Endothelial cell of umbilical vein (primary cell): ENCODE results near the gene CCDC170. TPM values are rescaled to one million over a fixed set of nuclear protein-coding genes. Genes with fewer than 3 reads are reported as not detected.

ENCODE experiments used
- BruUV-seq: library from RNA; stranded (reverse); fragments of 400-500 nt; replicated peaks from 2 replicates; lab custom pipeline; 2021; lab: Mats Ljungman, UMichigan
- CTCF ChIA-PET: fragments of 300-600, 350-600 bp; sonication (Branson Sonifier 250); formaldehyde crosslinking; loops from one replicate; lab custom pipeline; 2021; ENCODE audit warnings: antibody characterized with exemption, inconsistent platforms; lab: Charles Lee
- POLR2A ChIA-PET: fragments of 300-600, 350-600 bp; sonication (Branson Sonifier 250); formaldehyde crosslinking; loops from one replicate; lab custom pipeline; 2021; ENCODE audit warnings: antibody characterized with exemption, inconsistent platforms; lab: Charles Lee
- DNase-seq: peaks from one replicate; pipeline ENCODE4 v3.0.0-alpha.2; 2011; ENCODE audit warnings: low read depth, low spot score
- FAIRE-seq: peaks from 2 replicates; lab custom pipeline; 2011; peaks lifted over from hg19 to GRCh38; lab: Jason Lieb, UNC
- H2AFZ ChIP-seq: 2 replicates; pipeline ENCODE4 v1.6.0; 2012; ENCODE audit warnings: low read depth, low read length, control low read depth, inconsistent platforms
- H3K27ac ChIP-seq: 2 replicates; pipeline ENCODE4 v1.5.1; 2011; ENCODE audit warnings: low read depth, mild to moderate bottlenecking, control low read depth, low read length, moderate library complexity; ENCODE audit not compliant: insufficient read depth
- H3K27me3 ChIP-seq, 2 experiments: 2 replicates each; pipeline versions ENCODE4 v1.6.0 to v1.6.1; 2011; ENCODE audit warnings: low read length in 2 of 2, mixed read lengths in 1 of 2; ENCODE audit not compliant: control insufficient read depth in 2 of 2, insufficient read depth in 2 of 2
- H3K36me3 ChIP-seq, 2 experiments: 2 replicates in 1 of 2; 3 replicates in 1 of 2; pipeline ENCODE4 v1.5.1; 2011; ENCODE audit warnings: low read length in 2 of 2, mild to moderate bottlenecking in 1 of 2, moderate library complexity in 1 of 2; ENCODE audit not compliant: control insufficient read depth in 2 of 2, insufficient read depth in 2 of 2; ENCODE audit errors: extremely low read depth in 1 of 2
- H3K4me1 ChIP-seq: 3 replicates; pipeline ENCODE4 v1.5.1; 2011; ENCODE audit warnings: mild to moderate bottlenecking, low read length; ENCODE audit not compliant: control insufficient read depth, insufficient read depth; ENCODE audit errors: extremely low read depth
- H3K4me2 ChIP-seq: 2 replicates; pipeline ENCODE4 v1.6.1; 2011; ENCODE audit warnings: low read length, control low read depth, mixed read lengths; ENCODE audit not compliant: insufficient read depth
- H3K4me3 ChIP-seq, 3 experiments: fragments of 200-600 bp in 1 of 3; sonication (generic), shearing (Covaris generic) in 1 of 3; replicated peaks in 1 of 3; 2 replicates each; pipeline ENCODE4 v1.5.1; 2011 to 2016; ENCODE audit warnings: control low read depth in 3 of 3, low read length in 3 of 3, mild to moderate bottlenecking in 2 of 3, inconsistent platforms in 1 of 3, low read depth in 1 of 3, moderate library complexity in 1 of 3; ENCODE audit not compliant: insufficient read depth in 1 of 3
- H3K79me2 ChIP-seq: 2 replicates; pipeline ENCODE4 v1.6.0; 2012; ENCODE audit warnings: low read length, inconsistent platforms; ENCODE audit not compliant: control insufficient read depth, insufficient read depth
- H3K9ac ChIP-seq: replicated peaks from 2 replicates; pipeline ENCODE3; 2011; ENCODE audit warnings: low read length, control low read depth; ENCODE audit not compliant: insufficient read depth; ENCODE audit errors: extremely low read depth
- H3K9me1 ChIP-seq: replicated peaks from 3 replicates; pipeline ENCODE4 v1.6.0; 2011; ENCODE audit warnings: mild to moderate bottlenecking, low read length; ENCODE audit not compliant: control insufficient read depth, insufficient read depth; ENCODE audit errors: extremely low read depth
- H3K9me3 ChIP-seq: replicated peaks from 2 replicates; pipeline ENCODE4 v1.5.1; 2012; ENCODE audit warnings: low read length, inconsistent platforms; ENCODE audit not compliant: control insufficient read depth, insufficient read depth
- H4K20me1 ChIP-seq: replicated peaks from 2 replicates; pipeline ENCODE3; 2011; ENCODE audit warnings: mild to moderate bottlenecking, low read length; ENCODE audit not compliant: control insufficient read depth, insufficient read depth; ENCODE audit errors: extremely low read depth
- EZH2 ChIP-seq: IDR thresholded peaks from 2 replicates; pipeline ENCODE4 v1.6.1; 2012; ENCODE audit warnings: borderline replicate concordance, low read depth, mild to moderate bottlenecking, moderate library complexity, low read length, inconsistent platforms; ENCODE audit not compliant: severe bottlenecking
- FOS ChIP-seq: IDR thresholded peaks from 2 replicates; pipeline ENCODE4 v1.6.1; 2011; ENCODE audit warnings: mild to moderate bottlenecking, low read length, moderate library complexity, borderline replicate concordance; ENCODE audit not compliant: insufficient read depth
- GATA2 ChIP-seq: IDR thresholded peaks from 2 replicates; pipeline ENCODE4 v1.7.0; 2011; ENCODE audit warnings: low read depth, mild to moderate bottlenecking, moderate library complexity, mixed read lengths, low read length; ENCODE audit not compliant: insufficient read length, insufficient read depth
- JUN ChIP-seq: IDR thresholded peaks from 2 replicates; pipeline ENCODE4 v1.6.1; 2011; ENCODE audit warnings: borderline replicate concordance, low read depth; ENCODE audit not compliant: insufficient read length, insufficient read depth
- MYC ChIP-seq: IDR thresholded peaks from one replicate; pipeline ENCODE4 v1.6.1; 2011; ENCODE audit warnings: mild to moderate bottlenecking, low read depth, low read length
- POLR2A ChIP-seq: IDR thresholded peaks from 2 replicates; pipeline ENCODE4 v1.6.1; 2012; ENCODE audit warnings: low read depth, mild to moderate bottlenecking, control low read depth, low read length
- POLR2AphosphoS5 ChIP-seq: IDR thresholded peaks from 2 replicates; pipeline ENCODE4 v1.6.1; 2012; ENCODE audit warnings: low read depth, mild to moderate bottlenecking, control low read depth, low read length, moderate library complexity; ENCODE audit not compliant: insufficient read depth
- dilution Hi-C: fragments of 300-500 bp; cut with MboI; formaldehyde crosslinking; loops from one replicate; pipeline ENCODE4 v1.15.0; 2019; ENCODE audit warnings: low sequenced_read_pairs; ENCODE audit not compliant: extremely low pct_ligation_motif_present
- intact Hi-C: fragments of 100-400 bp; cut with micrococcal nuclease; formaldehyde crosslinking; loops from one replicate; pipeline ENCODE4 v1.10.0; 2022
- polyA plus RNA-seq, 4 experiments: library from polyadenylated mRNA; depleted of rRNA in 3 of 4; stranded (reverse) in 3 of 4; unstranded in 1 of 4; fragments of >200 nt; gene quantifications; 2 replicates each; pipeline versions ENCODE4 v1.2.1 to v1.2.3, GENCODE V29; 2011 to 2012; ENCODE audit warnings: missing spikeins in 1 of 4
- total RNA-seq: library from RNA; stranded (reverse); gene quantifications from 2 replicates; pipeline ENCODE4 v1.2.3, GENCODE V29; 2021
- TF ChIP-seq, protein P1 (sequence below): IDR thresholded peaks from 2 replicates; pipeline ENCODE4 v1.6.1; 2011; ENCODE audit not compliant: insufficient read depth, insufficient read length
- TF ChIP-seq, protein P2 (sequence below), 2 donors: IDR thresholded peaks; 1 replicate in 1 of 2; 2 replicates in 1 of 2; pipeline ENCODE4 v1.5.1; 2011; ENCODE audit warnings: low read length in 2 of 2, mild to moderate bottlenecking in 2 of 2, moderate library complexity in 2 of 2, control low read depth in 1 of 2, inconsistent platforms in 1 of 2, low read depth in 1 of 2; ENCODE audit not compliant: insufficient read depth in 1 of 2; ENCODE audit errors: extremely low read depth in 1 of 2

CCDC170 gene
- total and polyA plus RNA-seq, 2 donors (not counting 3 experiments of a cell fraction or from before 2014, with no cell fraction given): 0.07 to 0.21 TPM

DNA sequence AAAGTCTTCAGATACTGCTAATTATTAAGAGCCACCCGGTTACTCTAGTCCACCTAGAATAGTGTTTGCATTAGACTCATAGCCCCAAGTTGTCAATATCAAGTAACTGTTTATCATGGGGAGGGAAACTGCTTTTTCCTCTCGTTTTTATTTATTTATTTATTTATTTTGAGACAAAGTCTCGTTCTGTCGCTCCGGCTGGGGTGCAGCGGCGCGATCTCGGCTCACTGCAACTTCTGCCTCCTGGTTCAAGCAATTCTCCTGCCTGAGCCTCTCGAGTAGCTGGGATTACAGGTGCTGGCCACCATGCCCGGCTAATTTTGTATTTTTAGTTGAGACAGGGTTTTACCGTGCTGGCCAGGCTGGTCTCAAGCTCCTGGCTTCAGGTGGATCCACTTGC, 16.1 kb upstream of the CCDC170 start:
- dilution Hi-C loops (no loop called here), intact Hi-C loops (loop anchor here (2.0 to 10.0 kb wide), 2 partner anchors 37 to 583 kb away; no protein-coding TSS in a partner anchor)
- TF ChIP-seq FOS (no peak), POLR2A (no peak), GATA2 (no peak), MYC (no peak), JUN (no peak), EZH2 (no peak), POLR2AphosphoS5 (no peak)
- TF ChIP-seq, protein P1, sequence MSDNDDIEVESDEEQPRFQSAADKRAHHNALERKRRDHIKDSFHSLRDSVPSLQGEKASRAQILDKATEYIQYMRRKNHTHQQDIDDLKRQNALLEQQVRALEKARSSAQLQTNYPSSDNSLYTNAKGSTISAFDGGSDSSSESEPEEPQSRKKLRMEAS: no peak
- TF ChIP-seq, protein P2, sequence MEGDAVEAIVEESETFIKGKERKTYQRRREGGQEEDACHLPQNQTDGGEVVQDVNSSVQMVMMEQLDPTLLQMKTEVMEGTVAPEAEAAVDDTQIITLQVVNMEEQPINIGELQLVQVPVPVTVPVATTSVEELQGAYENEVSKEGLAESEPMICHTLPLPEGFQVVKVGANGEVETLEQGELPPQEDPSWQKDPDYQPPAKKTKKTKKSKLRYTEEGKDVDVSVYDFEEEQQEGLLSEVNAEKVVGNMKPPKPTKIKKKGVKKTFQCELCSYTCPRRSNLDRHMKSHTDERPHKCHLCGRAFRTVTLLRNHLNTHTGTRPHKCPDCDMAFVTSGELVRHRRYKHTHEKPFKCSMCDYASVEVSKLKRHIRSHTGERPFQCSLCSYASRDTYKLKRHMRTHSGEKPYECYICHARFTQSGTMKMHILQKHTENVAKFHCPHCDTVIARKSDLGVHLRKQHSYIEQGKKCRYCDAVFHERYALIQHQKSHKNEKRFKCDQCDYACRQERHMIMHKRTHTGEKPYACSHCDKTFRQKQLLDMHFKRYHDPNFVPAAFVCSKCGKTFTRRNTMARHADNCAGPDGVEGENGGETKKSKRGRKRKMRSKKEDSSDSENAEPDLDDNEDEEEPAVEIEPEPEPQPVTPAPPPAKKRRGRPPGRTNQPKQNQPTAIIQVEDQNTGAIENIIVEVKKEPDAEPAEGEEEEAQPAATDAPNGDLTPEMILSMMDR (IDR thresholded peaks at IDR 0.05; ENCODE audit: extremely low read depth in 1 of 2, insufficient read depth in 1 of 2, low read depth in 1 of 2, low read length in 2 of 2): no peak
- Histone ChIP-seq H3K36me3 (no peaks in the 10 kb centered on the region), H3K27ac (no peak overlapping the region), H3K4me3 (no peak overlapping the region), H3K9me1 (no peaks in the 10 kb centered on the region), H4K20me1 (no peaks in the 10 kb centered on the region), H2AFZ (no peak overlapping the region), H3K9ac (no peak overlapping the region), H3K4me1 (peaks cover 13% of the 10 kb centered on the region), H3K27me3 (no peaks in the 10 kb centered on the region), H3K79me2 (no peaks in the 10 kb centered on the region), H3K9me3 (no peaks in the 10 kb centered on the region), H3K4me2 (no peak overlapping the region)
- POLR2A ChIA-PET: no interaction called here
- BruUV-seq: no TSS peak
- CTCF ChIA-PET: interaction anchor here (1.2 to 2.0 kb wide), 3 partner anchors 8 to 26 kb away, joined by 3 to 4 read pairs (median 4); partner anchors contain the start of gene RMND1
- DNase-seq: no peak
- no peak for FAIRE-seq
